GM21390 (cell line): ENCODE measurements around the gene STRIT1.
A peak's percentile ranks its signal among the peaks of the same experiment; 100 is the strongest.

Experiments used
- ATAC-seq: cut with Tn5 transposase; IDR thresholded peaks from one replicate; pipeline ENCODE4 v1.9.1; 2021; ENCODE audit not compliant: unreplicated experiment

The STRIT1 gene

DNA sequence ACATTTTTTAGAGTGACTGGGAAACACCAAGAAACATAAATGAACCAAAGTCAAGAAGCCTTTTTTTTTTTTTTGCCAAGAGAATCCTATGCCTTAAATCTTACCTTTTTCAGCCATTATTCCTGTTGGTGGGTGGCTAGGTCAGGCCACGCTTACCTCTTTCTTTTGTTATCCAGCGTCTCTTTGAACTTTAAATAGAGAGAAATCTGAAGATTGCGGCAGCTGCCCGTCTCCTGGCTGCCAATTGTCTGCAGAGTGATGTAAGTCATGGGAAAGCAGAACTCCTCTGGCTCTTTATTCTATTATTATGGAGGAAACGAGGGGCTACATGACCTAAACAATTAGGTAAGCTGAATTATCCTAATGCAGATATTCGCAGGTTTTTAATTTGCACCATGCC lies at the start of gene STRIT1:
Gene STRIT1, minus strand, starts transcription at position 168 of the 400 bp plus-strand sequence.
- ATAC-seq: no peak

DNA sequence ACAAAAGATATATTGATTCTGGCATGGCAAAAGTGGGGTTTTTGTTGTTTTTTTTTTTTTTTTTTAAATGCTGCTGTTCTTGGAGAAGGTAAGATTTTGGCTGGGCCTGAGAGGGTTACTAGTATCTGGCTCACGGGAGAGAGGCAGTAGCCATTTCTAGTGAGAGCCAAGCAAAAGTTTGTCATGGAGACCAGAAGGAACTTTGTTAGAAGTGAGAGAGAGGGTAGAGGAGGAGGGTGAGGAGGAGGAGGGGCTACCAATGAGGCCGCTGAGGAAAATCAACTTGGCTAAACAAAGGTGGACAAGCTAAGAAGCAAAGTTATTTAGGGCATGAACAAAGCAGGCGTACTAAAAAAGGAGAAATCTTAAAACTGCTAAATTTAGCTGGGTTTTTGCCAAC lies 48.9 kb upstream of the STRIT1 start:
- no peak for ATAC-seq

DNA sequence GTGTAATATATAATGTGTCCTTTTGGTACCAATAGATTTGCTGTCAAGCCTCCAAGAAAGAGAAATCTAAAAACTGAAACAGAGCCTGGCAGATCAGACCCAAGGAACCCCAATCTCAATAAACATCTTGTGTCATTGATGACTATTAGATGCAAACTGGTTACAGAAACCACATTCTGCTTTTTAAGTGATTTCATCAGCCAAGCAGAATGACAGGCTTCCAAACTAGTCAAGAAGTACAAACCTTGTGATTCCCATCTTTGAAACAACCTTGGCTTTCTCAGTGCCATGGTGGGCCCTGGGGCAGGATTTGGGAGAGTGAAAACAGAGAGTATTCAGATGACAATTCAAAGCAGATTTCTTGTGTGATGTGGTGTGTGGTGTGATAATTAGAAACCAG lies 45.6 kb upstream of the STRIT1 start:
- ATAC-seq: no peak

DNA sequence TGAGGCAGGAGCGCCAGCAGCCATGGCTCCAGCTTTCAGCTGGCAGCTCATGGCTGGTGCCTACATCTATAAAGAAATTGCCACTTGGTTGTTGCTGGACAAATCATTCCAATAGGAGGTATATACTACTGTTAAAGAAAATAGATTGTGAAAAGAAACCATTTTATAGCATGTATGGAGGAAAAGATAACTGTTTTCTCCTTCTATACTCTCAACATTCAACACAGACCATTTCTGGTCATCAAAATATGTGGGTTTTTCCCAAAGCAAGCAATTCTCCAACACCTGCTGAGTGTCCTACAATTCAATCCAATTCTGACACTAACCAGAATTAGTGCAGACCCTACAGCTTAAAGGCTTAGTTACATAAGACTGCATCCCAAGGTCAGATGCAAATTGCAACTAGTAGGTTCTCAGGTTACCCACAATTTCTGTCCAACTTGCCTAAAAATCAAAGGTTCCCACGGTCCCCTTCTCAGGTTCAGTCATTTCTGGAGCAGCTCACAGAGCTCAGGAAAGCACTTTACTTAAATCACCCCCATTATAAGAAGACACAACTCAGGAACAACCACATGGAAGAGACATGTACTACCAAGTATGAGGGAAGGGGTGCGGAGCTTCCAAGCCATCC lies 42.4 kb upstream of the STRIT1 start:
- peak; percentile 49 for ATAC-seq

DNA sequence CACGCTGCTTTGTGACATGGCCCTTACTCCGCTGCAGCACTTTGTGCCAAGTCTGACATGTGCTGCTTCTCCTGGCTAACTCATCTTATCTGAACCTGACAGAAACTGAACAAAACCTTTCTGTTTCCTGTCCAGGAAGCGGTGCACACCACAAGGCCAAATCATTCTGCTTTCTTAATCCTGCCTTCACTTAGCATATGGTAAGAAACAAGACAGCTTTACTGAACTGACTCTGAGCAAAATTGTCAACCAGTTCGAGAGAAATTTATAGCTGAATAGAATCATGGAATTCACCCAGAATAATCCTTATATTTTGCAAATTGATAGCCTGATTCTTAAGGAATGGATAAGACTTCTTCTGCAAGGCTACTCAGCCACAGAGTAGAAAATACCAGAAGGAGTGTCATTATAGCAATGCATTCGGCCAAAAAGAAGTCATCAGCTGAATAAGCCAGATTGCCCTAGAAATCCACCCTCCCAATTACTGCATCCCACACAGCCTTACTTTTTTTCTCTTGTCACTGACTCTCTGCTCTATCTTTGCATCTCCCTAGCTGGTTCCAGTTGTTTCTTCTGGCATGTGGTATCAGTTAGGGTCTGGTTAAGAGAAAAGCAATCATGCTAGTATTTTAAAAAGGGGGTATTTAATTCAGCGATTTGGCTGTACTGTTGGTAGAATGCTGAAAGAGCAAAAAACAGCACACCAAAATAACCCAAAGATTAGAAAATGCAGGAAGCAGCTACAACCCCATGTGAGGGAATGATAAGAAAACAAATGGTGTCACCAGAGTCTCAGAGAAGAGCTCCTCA lies 41.6 kb upstream of the STRIT1 start:
- ATAC-seq: peak; percentile 96

DNA sequence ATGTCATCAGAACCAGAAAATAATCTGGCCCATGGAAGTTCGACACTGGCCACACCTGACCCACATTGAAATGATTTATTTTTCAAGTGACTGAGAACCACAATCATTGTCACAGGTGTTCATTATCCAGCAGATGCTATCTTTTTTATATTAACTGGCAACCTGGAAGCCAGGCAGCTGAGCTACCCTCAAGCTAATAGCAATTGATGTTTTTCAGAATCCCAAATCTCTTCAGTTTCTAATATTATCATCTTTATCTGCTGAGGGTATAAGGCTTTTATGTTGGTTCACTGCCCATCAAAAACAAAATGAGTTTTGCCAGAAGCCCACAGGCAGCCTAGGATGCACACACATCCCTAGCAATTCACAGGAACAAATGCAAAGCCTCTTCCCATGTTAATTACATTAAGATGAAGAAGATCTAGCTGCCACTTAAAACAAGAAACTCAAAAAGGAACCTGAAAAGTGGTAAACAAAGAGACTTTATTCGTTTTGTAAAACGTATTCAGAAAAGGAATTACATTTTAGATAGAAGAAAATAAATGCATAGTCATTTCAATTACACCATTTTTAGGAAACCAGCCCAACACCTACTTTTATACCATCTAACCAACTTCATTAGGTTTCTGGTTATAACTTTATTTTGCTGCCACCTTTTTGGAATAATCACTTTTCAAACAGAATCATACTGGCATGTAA lies 40.9 kb upstream of the STRIT1 start:
- ATAC-seq: no peak

DNA sequence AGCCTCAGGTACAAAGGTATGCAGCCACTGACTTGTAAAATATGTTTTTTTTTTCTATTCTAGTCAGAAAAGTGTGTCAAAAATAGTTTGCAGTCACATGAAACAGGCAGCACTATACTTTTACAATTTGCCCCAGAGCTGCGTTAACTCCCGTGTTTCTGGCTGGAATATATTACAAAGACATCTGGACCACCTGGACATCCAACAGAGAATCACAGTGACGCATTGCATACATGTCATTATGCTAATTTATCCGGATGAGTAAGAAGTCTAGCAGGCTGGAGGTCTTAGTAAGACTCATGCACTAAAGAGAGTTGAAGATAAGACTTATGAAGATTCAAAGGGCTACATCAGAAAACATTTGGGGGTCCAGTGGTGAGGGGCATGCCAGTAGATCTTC lies 39.2 kb upstream of the STRIT1 start:
- ATAC-seq: no peak

DNA sequence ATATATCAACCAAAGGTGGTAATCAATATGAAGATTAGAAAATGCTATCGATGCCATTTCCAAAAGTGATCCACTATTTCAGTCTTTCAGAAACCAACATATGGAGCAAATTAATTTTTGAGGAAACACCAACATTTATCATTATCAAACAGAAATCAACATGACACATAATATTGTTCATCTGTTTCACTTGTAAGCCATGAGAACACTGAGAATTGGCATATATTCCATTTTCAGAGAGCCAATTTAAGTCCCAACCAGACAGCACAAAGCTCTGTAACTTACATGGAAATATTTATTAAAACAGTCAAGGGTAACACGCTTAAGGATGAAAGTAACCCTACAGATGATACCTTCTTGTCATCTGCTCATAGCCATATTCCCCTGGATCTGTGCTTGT lies 37.6 kb upstream of the STRIT1 start:
- ATAC-seq: no peak

DNA sequence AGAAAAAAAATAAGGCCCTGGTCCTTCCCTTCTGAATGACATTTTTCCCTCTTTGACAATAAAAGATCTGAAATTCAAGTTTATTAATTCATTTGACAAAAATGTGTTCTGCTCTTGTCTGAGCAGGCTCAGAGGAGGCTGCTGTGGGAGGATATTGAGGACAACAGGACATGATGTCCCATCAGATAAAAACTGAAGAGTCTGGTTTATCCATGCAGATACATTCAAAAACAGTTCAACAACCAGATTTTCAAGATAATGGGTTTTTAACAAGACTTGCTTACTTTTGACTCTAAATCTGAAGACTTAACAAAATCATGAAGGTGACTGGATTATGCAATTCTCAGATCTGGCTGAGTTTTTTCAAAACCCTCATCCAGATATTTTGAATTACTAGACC lies 36.9 kb upstream of the STRIT1 start:
- no peak for ATAC-seq

DNA sequence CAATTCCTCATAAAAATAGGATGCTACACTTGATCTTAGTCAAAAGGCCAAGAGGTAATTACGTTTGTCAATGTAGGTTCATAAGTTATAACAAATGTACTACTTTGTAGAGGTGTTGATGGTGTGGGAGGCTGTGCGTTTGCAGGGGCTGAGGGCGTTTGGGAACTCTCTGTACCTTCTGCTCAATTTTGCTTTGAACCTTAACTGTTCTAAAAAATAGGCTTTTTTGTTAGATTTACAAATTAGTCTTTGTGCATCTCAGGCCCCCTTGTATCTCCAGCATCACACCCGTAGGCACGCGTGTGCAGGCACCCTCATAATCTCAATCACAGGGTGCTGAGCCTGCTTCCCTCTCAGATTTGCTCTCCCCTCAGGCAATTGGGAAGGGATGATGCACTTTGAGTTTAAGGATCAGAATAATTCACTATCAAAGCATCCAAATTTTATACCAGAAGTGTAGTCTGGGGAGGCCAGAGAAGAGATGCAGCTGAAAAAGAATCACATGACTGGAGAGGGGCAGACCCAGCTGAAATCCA lies 36.1 kb upstream of the STRIT1 start:
- no peak for ATAC-seq

DNA sequence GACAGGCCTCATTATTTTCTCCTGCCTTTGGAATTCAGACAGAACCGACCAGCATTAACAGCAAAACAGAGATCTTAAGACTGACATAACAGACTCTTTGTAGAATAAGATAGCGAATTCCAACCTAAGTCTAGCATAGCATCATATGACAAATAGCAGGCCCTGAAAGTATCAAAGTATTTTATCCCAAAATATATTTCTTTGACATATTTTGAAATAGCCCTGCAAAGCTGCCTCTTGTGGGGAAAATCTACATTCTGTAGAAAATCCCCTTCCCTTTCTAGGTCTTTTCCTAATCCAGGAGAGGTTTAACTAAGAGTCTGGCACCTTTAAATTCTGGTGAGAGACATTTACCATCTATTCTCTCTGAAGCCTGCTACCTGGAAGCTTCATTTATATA lies 34.4 kb upstream of the STRIT1 start:
- no peak for ATAC-seq

DNA sequence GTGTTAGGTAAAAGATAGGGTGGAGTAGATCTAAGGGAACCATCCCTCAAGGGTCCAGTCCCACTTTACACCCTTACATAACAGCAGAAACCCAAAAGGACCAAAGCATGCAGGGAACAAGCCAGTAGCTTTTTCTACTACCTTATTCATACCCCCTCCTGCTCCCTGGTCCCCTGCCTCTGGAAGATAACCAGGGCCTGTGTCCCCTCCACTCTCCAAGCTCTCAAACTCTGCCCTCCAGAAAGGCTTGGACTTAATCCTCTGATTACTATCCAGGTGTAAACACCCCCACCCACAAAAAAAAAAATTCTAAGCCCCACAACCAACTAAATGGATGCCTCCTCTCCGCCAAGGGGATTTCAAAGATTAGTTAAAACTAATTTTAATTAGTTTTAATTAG lies 33.9 kb upstream of the STRIT1 start:
- ATAC-seq: no peak

DNA sequence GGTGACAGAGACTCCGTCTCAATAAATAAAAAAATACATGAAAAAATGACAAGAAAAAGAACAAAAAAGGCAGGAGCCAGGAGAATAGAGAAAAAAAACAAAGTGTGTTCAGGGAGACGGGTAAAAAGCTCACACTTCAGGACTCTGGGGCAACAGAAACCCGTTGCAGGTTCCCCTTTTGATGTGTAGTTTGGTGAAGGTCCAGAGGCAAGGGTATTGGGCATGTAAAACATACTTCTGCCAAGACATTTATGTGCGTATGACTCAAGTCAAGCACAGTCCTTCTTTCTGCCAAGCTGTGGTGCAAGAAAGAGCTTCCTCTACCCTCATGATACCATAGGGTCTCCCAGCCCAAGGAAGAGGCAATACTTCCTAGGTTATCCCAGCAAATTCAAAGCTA lies 33.4 kb upstream of the STRIT1 start:
- ATAC-seq: no peak

DNA sequence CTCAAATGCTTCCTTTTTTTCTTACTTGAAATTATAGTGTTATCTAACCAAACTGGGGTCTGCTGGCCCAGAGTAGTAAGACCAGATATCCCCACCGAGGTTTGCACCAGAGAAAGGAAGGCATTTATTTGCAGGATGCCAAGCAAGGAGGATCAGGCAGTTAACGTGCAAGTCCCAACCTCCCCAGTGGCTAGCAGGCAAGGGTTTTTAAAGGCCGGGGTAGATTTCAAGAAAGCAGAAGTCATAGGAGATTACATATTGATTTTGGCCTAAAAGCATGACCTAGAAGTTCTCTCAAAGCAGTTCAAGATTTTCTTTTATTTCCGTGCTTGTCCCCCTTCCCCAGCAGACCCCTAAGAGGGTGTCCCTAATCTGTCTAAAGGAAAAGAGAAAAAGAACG lies 32.8 kb upstream of the STRIT1 start:
- ATAC-seq: no peak

DNA sequence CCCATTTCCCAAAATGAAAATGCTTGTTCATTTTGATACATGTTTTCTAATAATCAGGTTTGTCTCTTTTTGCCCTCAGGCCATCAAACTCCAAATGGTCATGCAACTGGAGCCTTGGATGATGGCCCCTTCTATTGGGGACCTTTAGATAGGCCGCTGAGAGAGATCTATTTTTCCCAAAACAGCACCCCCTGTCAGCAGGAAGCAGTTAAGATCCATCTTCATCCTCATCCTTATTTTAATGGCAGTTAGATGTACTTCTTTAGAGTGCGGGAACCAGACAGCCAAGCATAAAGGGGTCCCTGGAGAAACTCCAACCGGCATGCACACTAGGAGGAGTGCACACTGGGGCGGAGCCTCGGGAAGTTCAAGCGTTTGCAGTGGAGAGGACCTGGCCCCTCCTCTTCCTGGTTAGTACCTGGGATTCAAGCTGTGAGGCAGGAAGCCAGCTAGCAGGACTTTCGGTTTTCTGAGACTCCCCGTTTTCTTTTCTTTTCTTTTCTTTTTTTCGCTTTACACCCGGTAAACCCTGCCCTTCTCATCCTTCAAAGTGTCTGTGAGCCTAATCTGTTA lies 31.9 kb upstream of the STRIT1 start:
- no peak for ATAC-seq

DNA sequence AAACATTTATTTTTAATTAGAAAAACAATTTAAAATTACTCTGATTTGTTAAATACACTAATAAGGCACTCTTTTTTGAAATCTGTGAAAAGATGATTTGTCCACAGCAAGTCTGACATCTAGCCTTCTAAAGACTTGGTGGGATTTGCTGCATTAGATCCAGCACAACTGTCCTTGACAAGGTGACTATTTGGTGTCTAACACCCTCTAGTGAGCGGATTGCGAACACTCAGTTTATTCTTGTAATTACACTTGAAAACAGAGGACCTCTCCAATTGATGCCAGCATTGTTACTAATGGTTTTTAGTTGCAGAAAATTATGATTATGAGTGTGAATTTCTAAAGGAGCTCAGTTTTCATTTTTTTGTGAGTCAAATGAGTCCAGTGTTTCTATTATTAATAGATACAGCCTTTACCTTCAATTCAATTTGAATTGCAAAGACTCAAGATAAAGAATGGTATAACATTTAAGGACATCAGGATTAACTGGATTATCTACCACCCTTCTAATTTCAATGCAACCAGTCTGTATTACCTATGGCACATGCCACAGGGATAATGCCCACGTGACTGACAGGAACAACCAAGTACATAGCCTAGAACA lies 29.7 kb upstream of the STRIT1 start:
- peak; percentile 91 for ATAC-seq

DNA sequence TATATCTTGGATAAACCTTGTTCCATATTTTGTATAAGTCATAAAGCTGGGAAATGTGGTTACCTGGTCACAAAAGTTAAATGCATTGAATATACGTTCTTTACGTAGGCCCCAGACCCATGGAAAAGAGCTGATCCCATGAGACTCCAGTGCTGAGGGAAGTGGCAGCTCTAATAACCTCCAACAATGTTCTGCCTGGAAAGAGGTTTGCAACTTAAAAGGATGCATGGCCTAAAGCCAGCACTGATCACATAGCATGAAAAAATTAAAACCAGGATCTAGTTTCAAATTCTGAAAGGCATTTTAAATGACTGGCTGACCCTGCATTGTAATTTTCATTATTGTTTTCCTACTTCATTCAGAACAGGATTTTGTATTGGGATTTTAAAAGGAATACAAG lies 27.9 kb upstream of the STRIT1 start:
- no peak for ATAC-seq

DNA sequence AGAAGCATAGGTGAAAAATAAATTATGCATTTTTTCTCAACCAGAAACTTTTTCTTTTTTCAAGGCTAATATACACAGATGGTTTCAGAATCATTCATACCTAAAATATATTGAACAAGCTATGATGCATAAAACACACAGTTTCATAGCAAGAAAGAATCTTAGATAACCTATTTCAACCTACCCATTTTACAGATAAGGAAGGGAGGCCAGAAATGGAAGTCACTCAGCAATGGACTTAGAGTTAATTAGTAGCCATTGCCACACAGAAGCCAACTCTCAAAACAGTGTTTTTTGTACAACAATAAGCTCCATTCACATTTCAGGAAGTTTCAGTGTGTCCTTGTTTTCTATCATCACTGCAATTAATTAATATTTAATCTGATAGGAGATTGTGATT lies 27.5 kb upstream of the STRIT1 start:
- no peak for ATAC-seq

DNA sequence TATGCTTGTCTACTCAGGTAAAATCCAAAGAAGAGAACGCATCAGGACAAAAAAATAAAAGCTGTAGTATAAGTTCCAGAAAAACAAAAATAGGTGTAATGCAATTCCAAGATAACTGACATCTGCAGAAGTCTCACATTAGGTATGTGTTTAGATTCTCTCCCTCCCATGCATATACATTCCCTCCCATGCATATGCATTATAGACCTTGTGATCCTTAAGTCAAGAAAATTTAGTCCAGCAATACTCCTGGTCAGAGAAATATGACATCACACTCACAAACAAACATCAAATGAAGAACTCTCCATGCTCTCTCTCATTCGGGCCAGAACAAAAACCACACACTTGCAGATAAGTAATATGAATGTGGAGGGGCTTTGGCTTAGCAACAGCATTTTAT lies 25.3 kb upstream of the STRIT1 start:
- ATAC-seq: no peak

DNA sequence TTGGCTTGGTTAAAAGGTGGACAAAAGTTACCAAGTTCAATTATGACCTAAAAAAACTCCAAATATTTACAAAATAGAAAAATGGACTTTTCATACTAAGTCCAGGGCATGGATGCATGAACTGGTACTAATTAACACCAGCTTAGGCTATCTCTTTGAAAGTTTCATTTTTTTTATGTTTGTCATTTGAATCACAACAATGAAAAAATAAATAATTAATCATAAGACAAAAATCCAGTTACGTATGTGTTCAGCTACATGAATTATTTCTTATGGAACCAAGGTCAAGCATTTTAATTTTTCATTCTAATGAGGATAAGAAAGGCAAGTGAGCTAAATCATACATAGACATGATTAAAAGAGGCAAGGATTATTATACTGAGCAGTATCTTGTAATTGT lies 23.7 kb upstream of the STRIT1 start:
- no peak for ATAC-seq

DNA sequence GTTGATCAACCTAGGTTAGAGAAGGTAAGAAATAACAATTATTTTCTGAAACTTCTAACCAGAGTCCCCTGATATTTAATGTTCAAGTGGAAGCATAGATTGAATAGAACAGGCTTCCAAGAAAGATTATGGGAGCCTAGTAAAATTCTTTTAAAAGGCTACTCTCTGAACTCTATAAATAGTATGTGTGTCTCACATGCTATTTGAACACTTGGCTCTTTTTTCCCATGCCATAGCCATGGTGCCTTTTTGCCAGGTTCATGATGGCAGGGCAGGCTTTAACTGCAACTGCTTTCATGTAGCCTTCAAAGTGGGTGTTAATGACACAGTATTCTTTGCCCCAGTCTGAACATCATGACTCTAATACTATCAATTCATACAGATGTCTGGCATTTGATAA lies 22.9 kb upstream of the STRIT1 start:
- ATAC-seq: no peak
